ENCODE measurements around the gene PTPN14.

PTPN14 gene

GRCh38 chr1:214352838-214353237 is 198.6 kb downstream of the PTPN14 start:
- ATAC-seq (replicated peaks; ENCODE audit: extremely low read depth, poor library complexity, severe bottlenecking) = no peak
- DNase-seq (ENCODE audit: low spot score in 2 of 2) = no peak
- no peak overlapping the region for H3K4me3 Mint-ChIP-seq
- no peaks in the 10 kb centered on the region for H3K4me1 Mint-ChIP-seq
- no peaks in the 10 kb centered on the region for H3K9me3 Mint-ChIP-seq
- no peak overlapping the region for H3K27ac Mint-ChIP-seq (ENCODE audit: low read depth)
- H3K36me3 Mint-ChIP-seq (ENCODE audit: insufficient read depth) = no peaks in the 10 kb centered on the region
- H3K27me3 Mint-ChIP-seq = no peaks in the 10 kb centered on the region

GRCh38 chr1:214351551-214352277 is 199.7 kb downstream of the PTPN14 start:
- no peak for ATAC-seq (replicated peaks; ENCODE audit: extremely low read depth, poor library complexity, severe bottlenecking)
- Mint-ChIP-seq H3K4me3 (no peak overlapping the region), H3K27ac (ENCODE audit: low read depth) (no peak overlapping the region), H3K27me3 (no peaks in the 10 kb centered on the region), H3K4me1 (no peaks in the 10 kb centered on the region), H3K9me3 (no peaks in the 10 kb centered on the region), H3K36me3 (ENCODE audit: insufficient read depth) (no peaks in the 10 kb centered on the region)
- no peak for DNase-seq (ENCODE audit: low spot score in 2 of 2)

- H3K27ac Mint-ChIP-seq (ENCODE audit: low read depth) = no peak overlapping the region
Measured at GRCh38 chr1:214349781-214350180, 201.6 kb downstream of the PTPN14 start.

GRCh38 chr1:214349008-214349407 is 202.4 kb downstream of the PTPN14 start:
- no peak for ATAC-seq (replicated peaks; ENCODE audit: extremely low read depth, poor library complexity, severe bottlenecking)
- H3K27ac Mint-ChIP-seq (ENCODE audit: low read depth) = no peak overlapping the region
- no peaks in the 10 kb centered on the region for H3K4me1 Mint-ChIP-seq
- H3K4me3 Mint-ChIP-seq = no peak overlapping the region
- DNase-seq (ENCODE audit: low spot score in 2 of 2) = no peak
- H3K9me3 Mint-ChIP-seq = peaks cover 8% of the 10 kb centered on the region
- no peaks in the 10 kb centered on the region for H3K27me3 Mint-ChIP-seq
- no peaks in the 10 kb centered on the region for H3K36me3 Mint-ChIP-seq (ENCODE audit: insufficient read depth)

More at GRCh38 chr1:214349781-214350180, 201.6 kb downstream of the PTPN14 start:
- Mint-ChIP-seq H3K27me3 (no peaks in the 10 kb centered on the region), H3K36me3 (ENCODE audit: insufficient read depth) (no peaks in the 10 kb centered on the region), H3K4me1 (no peaks in the 10 kb centered on the region), H3K4me3 (no peak overlapping the region), H3K9me3 (peaks cover 3% of the 10 kb centered on the region)
- no peak for ATAC-seq (replicated peaks; ENCODE audit: extremely low read depth, poor library complexity, severe bottlenecking)
- no peak for DNase-seq (ENCODE audit: low spot score in 2 of 2)

GRCh38 chr1:214344897-214345296 is 206.5 kb downstream of the PTPN14 start:
- ATAC-seq (replicated peaks; ENCODE audit: extremely low read depth, poor library complexity, severe bottlenecking) = no peak
- no peaks in the 10 kb centered on the region for H3K27me3 Mint-ChIP-seq
- H3K27ac Mint-ChIP-seq (ENCODE audit: low read depth) = no peak overlapping the region
- peaks cover 2% of the 10 kb centered on the region for H3K36me3 Mint-ChIP-seq (ENCODE audit: insufficient read depth)
- H3K4me1 Mint-ChIP-seq = no peaks in the 10 kb centered on the region
- H3K4me3 Mint-ChIP-seq = no peak overlapping the region
- no peak for DNase-seq (ENCODE audit: low spot score in 2 of 2)
- peaks cover 8% of the 10 kb centered on the region for H3K9me3 Mint-ChIP-seq

- H3K4me3 Mint-ChIP-seq = no peak overlapping the region
- DNase-seq (ENCODE audit: low spot score in 2 of 2) (no peak), ATAC-seq (replicated peaks; ENCODE audit: extremely low read depth, poor library complexity, severe bottlenecking) (no peak)
- no peaks in the 10 kb centered on the region for H3K27me3 Mint-ChIP-seq
- H3K36me3 Mint-ChIP-seq (ENCODE audit: insufficient read depth) = peaks cover 6% of the 10 kb centered on the region
- H3K9me3 Mint-ChIP-seq = peaks cover 8% of the 10 kb centered on the region
- no peak overlapping the region for H3K27ac Mint-ChIP-seq (ENCODE audit: low read depth)
- H3K4me1 Mint-ChIP-seq = no peaks in the 10 kb centered on the region
Measured at GRCh38 chr1:214342525-214342924, 208.9 kb downstream of the PTPN14 start.

GRCh38 chr1:214341932-214342331 is 209.5 kb downstream of the PTPN14 start:
- H3K27ac Mint-ChIP-seq (ENCODE audit: low read depth) = no peak overlapping the region
- DNase-seq (ENCODE audit: low spot score in 2 of 2) (no peak), ATAC-seq (replicated peaks; ENCODE audit: extremely low read depth, poor library complexity, severe bottlenecking) (no peak)
- H3K27me3 Mint-ChIP-seq = no peaks in the 10 kb centered on the region
- H3K4me3 Mint-ChIP-seq = no peak overlapping the region
- H3K4me1 Mint-ChIP-seq = no peaks in the 10 kb centered on the region
- H3K36me3 Mint-ChIP-seq (ENCODE audit: insufficient read depth) = peaks cover 10% of the 10 kb centered on the region
- H3K9me3 Mint-ChIP-seq = peaks cover 8% of the 10 kb centered on the region

- peaks cover 8% of the 10 kb centered on the region for H3K9me3 Mint-ChIP-seq
- ATAC-seq (replicated peaks; ENCODE audit: extremely low read depth, poor library complexity, severe bottlenecking) (no peak), DNase-seq (ENCODE audit: low spot score in 2 of 2) (no peak)
- peaks cover 12% of the 10 kb centered on the region for H3K36me3 Mint-ChIP-seq (ENCODE audit: insufficient read depth)
- no peak overlapping the region for H3K27ac Mint-ChIP-seq (ENCODE audit: low read depth)
- no peaks in the 10 kb centered on the region for H3K27me3 Mint-ChIP-seq
- H3K4me3 Mint-ChIP-seq = no peak overlapping the region
- no peaks in the 10 kb centered on the region for H3K4me1 Mint-ChIP-seq
Measured at GRCh38 chr1:214341459-214341858, 209.9 kb downstream of the PTPN14 start.

- no peaks in the 10 kb centered on the region for H3K4me1 Mint-ChIP-seq
- H3K27ac Mint-ChIP-seq (ENCODE audit: low read depth) = no peak overlapping the region
- ATAC-seq (replicated peaks; ENCODE audit: extremely low read depth, poor library complexity, severe bottlenecking) (no peak), DNase-seq (ENCODE audit: low spot score in 2 of 2) (no peak)
- H3K4me3 Mint-ChIP-seq = no peak overlapping the region
- peaks cover 17% of the 10 kb centered on the region for H3K36me3 Mint-ChIP-seq (ENCODE audit: insufficient read depth)
- H3K9me3 Mint-ChIP-seq = no peaks in the 10 kb centered on the region
- H3K27me3 Mint-ChIP-seq = no peaks in the 10 kb centered on the region
Measured at GRCh38 chr1:214338212-214338611, 213.2 kb downstream of the PTPN14 start.

GRCh38 chr1:214337511-214337910 is 213.9 kb downstream of the PTPN14 start:
- no peak for DNase-seq (ENCODE audit: low spot score in 2 of 2)
- Mint-ChIP-seq H3K9me3 (no peaks in the 10 kb centered on the region), H3K36me3 (ENCODE audit: insufficient read depth) (peaks cover 16% of the 10 kb centered on the region), H3K27ac (ENCODE audit: low read depth) (no peak overlapping the region), H3K4me3 (no peak overlapping the region), H3K27me3 (no peaks in the 10 kb centered on the region), H3K4me1 (no peaks in the 10 kb centered on the region)
- ATAC-seq (replicated peaks; ENCODE audit: extremely low read depth, poor library complexity, severe bottlenecking) = no peak

- DNase-seq (ENCODE audit: low spot score in 2 of 2) (no peak), ATAC-seq (replicated peaks; ENCODE audit: extremely low read depth, poor library complexity, severe bottlenecking) (no peak)
- Mint-ChIP-seq H3K27me3 (no peaks in the 10 kb centered on the region), H3K27ac (ENCODE audit: low read depth) (no peak overlapping the region), H3K36me3 (ENCODE audit: insufficient read depth) (peaks cover 16% of the 10 kb centered on the region), H3K4me3 (no peak overlapping the region), H3K4me1 (peaks cover under 1% of the 10 kb centered on the region), H3K9me3 (no peaks in the 10 kb centered on the region)
Measured at GRCh38 chr1:214337015-214337414, 214.4 kb downstream of the PTPN14 start.

GRCh38 chr1:214335567-214335966 is 215.8 kb downstream of the PTPN14 start:
- Mint-ChIP-seq H3K9me3 (no peaks in the 10 kb centered on the region), H3K4me1 (peaks cover 4% of the 10 kb centered on the region), H3K27me3 (no peaks in the 10 kb centered on the region), H3K36me3 (ENCODE audit: insufficient read depth) (peaks cover 18% of the 10 kb centered on the region), H3K27ac (ENCODE audit: low read depth) (no peak overlapping the region), H3K4me3 (no peak overlapping the region)
- DNase-seq (ENCODE audit: low spot score in 2 of 2) (no peak), ATAC-seq (replicated peaks; ENCODE audit: extremely low read depth, poor library complexity, severe bottlenecking) (no peak)

GRCh38 chr1:214332946-214333798 is 218.2 kb downstream of the PTPN14 start:
- ATAC-seq (replicated peaks; ENCODE audit: extremely low read depth, poor library complexity, severe bottlenecking) (no peak), DNase-seq (ENCODE audit: low spot score in 2 of 2) (no peak)
- H3K27ac Mint-ChIP-seq (ENCODE audit: low read depth) = no peak overlapping the region

More at GRCh38 chr1:214332946-214333798, 218.2 kb downstream of the PTPN14 start:
- Mint-ChIP-seq H3K9me3 (no peaks in the 10 kb centered on the region), H3K36me3 (ENCODE audit: insufficient read depth) (peaks cover 18% of the 10 kb centered on the region), H3K27me3 (no peaks in the 10 kb centered on the region), H3K4me1 (peaks cover 4% of the 10 kb centered on the region), H3K4me3 (no peak overlapping the region)
